ENCODE measurements around the gene KRT3.

GRCh38 chr12:52779914-52780313, 16.0 kb downstream of the KRT3 start:
- no peak for TF ChIP-seq POLR2AphosphoS5 (IDR thresholded peaks at IDR 0.05)
- no peak for TF ChIP-seq CTCF (IDR thresholded peaks at IDR 0.05)
- no peak for TF ChIP-seq POLR2A (IDR thresholded peaks at IDR 0.05)
